Left lung (tissue), 10 donors: ENCODE data around the gene GYS2. TPM values are rescaled to one million over a fixed set of nuclear protein-coding genes. Genes with fewer than 3 reads are reported as not detected.

Experiments used
- ATAC-seq: fragments of 200-7000 bp; cut with Tn5 transposase; one replicate; pipeline ENCODE4 v1.9.1; 2020; ENCODE audit warnings: moderate library complexity
- DNase-seq, 4 donors: peaks; one replicate each; pipeline ENCODE4 v3.0.0-alpha.2; 2013 to 2020
- H3K27ac ChIP-seq, 2 donors: fragments of 200-600 bp; sonication (generic) in 1 of 2; one replicate each; pipeline versions ENCODE4 v1.5.0 to v1.8.0; 2020 to 2021
- H3K27me3 ChIP-seq, 2 donors: fragments of 200-600 bp; sonication (generic) in 1 of 2; one replicate each; pipeline versions ENCODE4 v1.5.0 to v1.8.0; 2020 to 2021
- H3K36me3 ChIP-seq, 2 donors: fragments of 200-600 bp; sonication (generic) in 1 of 2; one replicate each; pipeline versions ENCODE4 v1.5.0 to v1.8.0; 2020 to 2021
- H3K4me1 ChIP-seq, 2 donors: fragments of 200-600 bp; one replicate each; pipeline ENCODE4 v1.8.0; 2021
- H3K4me3 ChIP-seq, 2 donors: fragments of 200-600 bp; sonication (generic) in 1 of 2; one replicate each; pipeline versions ENCODE4 v1.5.0 to v1.8.0; 2020 to 2021; ENCODE audit warnings: mild to moderate bottlenecking in 1 of 2
- H3K9me3 ChIP-seq, 2 donors: fragments of 200-600 bp; sonication (generic) in 1 of 2; one replicate each; pipeline versions ENCODE4 v1.5.0 to v1.8.0; 2020 to 2021
- CTCF ChIP-seq, 2 donors: fragments of 200-600 bp; sonication (generic) in 1 of 2; IDR thresholded peaks; one replicate each; pipeline versions ENCODE4 v1.5.0 to v1.8.0; 2021; ENCODE audit warnings: antibody characterized with exemption in 2 of 2
- intact Hi-C, 2 donors: fragments of 100-400 bp; cut with DNase I; formaldehyde crosslinking; loops; one replicate each; pipeline versions ENCODE4 v1.11.2 to v1.14.2; 2022
- polyA plus RNA-seq, 6 donors: library from polyadenylated mRNA; unstranded; fragments of 120-200 nt; gene quantifications; one replicate each; pipeline ENCODE4 v1.2.1, GENCODE V29; 2013; ENCODE audit not compliant: insufficient read length in 6 of 6
- total RNA-seq, 2 donors: library from RNA; stranded (reverse); fragmentation: NEBNext Ultra II Directional; extraction: Animal tissue kit (Norgen Biotek cat#: 25700); gene quantifications; one replicate each; pipeline ENCODE4 v1.2.1, GENCODE V29; 2021
- donor health status: DM: no; HTN: yes; CAD: no.
- donor health status: DM: no; HTN: no; CAD: no.

The GYS2 gene
- total and polyA plus RNA-seq, 8 donors, result 0.07 to 0.42 (median 0.32) TPM; not detected in 4

GRCh38 chr12:21516281-21516680 is 88.4 kb downstream of the GYS2 start:
- intact Hi-C loops, result no loop called here
- ATAC-seq, result no peak
- DNase-seq, result no peak
- Histone ChIP-seq H3K36me3 (peaks cover 0 to 53% of the 10 kb centered on the region in 2 donors), H3K4me1 (no peaks in the 10 kb centered on the region), H3K4me3 (no peak overlapping the region), H3K27me3 (no peaks in the 10 kb centered on the region), H3K27ac (no peak overlapping the region), H3K9me3 (no peaks in the 10 kb centered on the region)
- no peak for TF ChIP-seq CTCF (IDR thresholded peaks at IDR 0.05)

GRCh38 chr12:21509768-21510167 is 94.9 kb downstream of the GYS2 start:
- Histone ChIP-seq H3K4me3 (no peak overlapping the region), H3K4me1 (peaks cover 0 to 12% of the 10 kb centered on the region in 2 donors), H3K27ac (no peak overlapping the region), H3K9me3 (no peaks in the 10 kb centered on the region), H3K36me3 (peaks cover 0 to 53% of the 10 kb centered on the region in 2 donors), H3K27me3 (no peaks in the 10 kb centered on the region)
- no peak for TF ChIP-seq CTCF (IDR thresholded peaks at IDR 0.05)
- ATAC-seq (no peak), DNase-seq (no peak)
- intact Hi-C loops, result no loop called here

GRCh38 chr12:21507849-21508248 is 96.8 kb downstream of the GYS2 start:
- DNase-seq (no peak), ATAC-seq (no peak)
- Histone ChIP-seq H3K27ac (no peak overlapping the region), H3K36me3 (peaks cover 0 to 34% of the 10 kb centered on the region in 2 donors), H3K9me3 (no peaks in the 10 kb centered on the region), H3K4me3 (no peak overlapping the region), H3K4me1 (peaks cover 10 to 28% of the 10 kb centered on the region in 2 donors), H3K27me3 (no peaks in the 10 kb centered on the region)
- intact Hi-C loops, result no loop called here
- TF ChIP-seq CTCF (IDR thresholded peaks at IDR 0.05), result no peak

GRCh38 chr12:21505888-21506287 is 98.8 kb downstream of the GYS2 start:
- Histone ChIP-seq H3K27me3 (no peaks in the 10 kb centered on the region), H3K27ac (no peak overlapping the region), H3K4me1 (peaks cover 15 to 34% of the 10 kb centered on the region in 2 donors), H3K4me3 (no peak overlapping the region), H3K9me3 (no peaks in the 10 kb centered on the region), H3K36me3 (peaks cover 0 to 21% of the 10 kb centered on the region in 2 donors)
- no peak for TF ChIP-seq CTCF (IDR thresholded peaks at IDR 0.05)
- intact Hi-C loops, result no loop called here
- DNase-seq (no peak), ATAC-seq (no peak)

- DNase-seq, result peak in 1 of 4 donors; percentile 34
- H3K4me1 ChIP-seq, result peaks cover 26 to 46% of the 10 kb centered on the region in 2 donors
- H3K27me3 ChIP-seq, result no peaks in the 10 kb centered on the region
- H3K9me3 ChIP-seq, result no peaks in the 10 kb centered on the region
- peaks cover 1 to 12% of the 10 kb centered on the region in 2 donors for H3K36me3 ChIP-seq
- H3K27ac ChIP-seq, result no peak overlapping the region
- intact Hi-C loops, result no loop called here
- no peak for ATAC-seq
- TF ChIP-seq CTCF (IDR thresholded peaks at IDR 0.05), result no peak
- peak overlapping the region; percentile 87 to 93 for H3K4me3 ChIP-seq
Measured at GRCh38 chr12:21502872-21503271, 101.8 kb downstream of the GYS2 start.
